Adipose tissue (tissue), 3 donors: ENCODE results near the gene MAPT. TPM values are rescaled to one million over a fixed set of nuclear protein-coding genes. Genes with fewer than 3 reads are reported as not detected.

ENCODE experiments used
- H3K27ac ChIP-seq: one replicate; pipeline ENCODE4 v1.5.1; 2013; ENCODE audit warnings: low read depth, low read length
- WGBS, 3 donors: extraction: QIAGEN DNeasy Blood & Tissue Kit; methylation state at CpG; one replicate each; pipeline ENCODE4 v1.1.7; 2013; 5-methylcytosine and 5-hydroxymethylcytosine counted together
- polyA plus RNA-seq, 3 donors: library from polyadenylated mRNA; stranded (reverse); fragments of 200-250 nt; gene quantifications; one replicate each; pipeline ENCODE4 v1.2.3, GENCODE V29; 2013
- donor health status: healthy with polysubstance abuse.
- donor health status: Bipolar disorder and iron deficiency.
- donor health status: healthy.

Gene MAPT
- polyA plus RNA-seq, 3 donors = 1.5 to 7.8 (median 4.6) TPM

- no peak overlapping the region for H3K27ac ChIP-seq
- 85 to 88% (median 86%) methylated on average over 9 of the region's 9 CpGs for WGBS, 3 donors
Observed at GRCh38 chr17:45958994-45959665, 64.8 kb downstream of the MAPT start.

GRCh38 chr17:45960311-45960710, 66.0 kb downstream of the MAPT start:
- WGBS, 3 donors = 74 to 84% (median 78%) methylated on average over 4 of the region's 4 CpGs
- no peak overlapping the region for H3K27ac ChIP-seq

DNA sequence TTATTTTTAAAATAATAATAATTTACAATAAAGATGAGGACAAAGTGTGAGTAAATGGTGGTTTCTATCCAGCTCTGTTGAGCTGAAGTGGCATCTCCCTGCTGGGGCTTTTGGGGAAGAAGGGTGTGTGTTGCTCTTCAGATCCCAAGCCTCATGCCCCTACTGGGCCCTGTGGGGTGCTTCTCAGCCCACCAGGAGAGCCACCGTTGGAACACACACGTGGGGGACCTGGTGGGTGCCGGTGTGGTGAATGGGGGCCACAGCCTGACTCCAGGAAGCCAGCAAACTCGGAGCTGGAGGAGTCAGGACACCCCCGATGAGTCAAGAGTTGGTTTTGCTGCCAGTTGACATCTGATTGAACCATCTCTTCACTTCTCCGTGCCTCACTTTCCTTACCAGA, 66.9 kb downstream of the MAPT start:
- H3K27ac ChIP-seq = no peak overlapping the region
- WGBS, 3 donors = 73 to 79% (median 75%) methylated on average over 6 of the region's 6 CpGs

- no peak overlapping the region for H3K27ac ChIP-seq
- WGBS, 3 donors = 89 to 93% (median 91%) methylated on average over 12 of the region's 12 CpGs
Observed at GRCh38 chr17:45962221-45962972, 68.0 kb downstream of the MAPT start.

- no peak overlapping the region for H3K27ac ChIP-seq
- WGBS, 3 donors = 88 to 90% (median 89%) methylated on average over 5 of the region's 5 CpGs
Observed at GRCh38 chr17:45963283-45963682, 68.9 kb downstream of the MAPT start.

GRCh38 chr17:45963889-45964288, 69.5 kb downstream of the MAPT start:
- no peak overlapping the region for H3K27ac ChIP-seq
- WGBS, 3 donors = 66 to 70% (median 68%) methylated on average over 5 of the region's 5 CpGs

- WGBS, 3 donors = 90 to 92% (median 91%) methylated on average over 4 of the region's 4 CpGs
Observed at GRCh38 chr17:45964634-45965033, 70.3 kb downstream of the MAPT start.

DNA sequence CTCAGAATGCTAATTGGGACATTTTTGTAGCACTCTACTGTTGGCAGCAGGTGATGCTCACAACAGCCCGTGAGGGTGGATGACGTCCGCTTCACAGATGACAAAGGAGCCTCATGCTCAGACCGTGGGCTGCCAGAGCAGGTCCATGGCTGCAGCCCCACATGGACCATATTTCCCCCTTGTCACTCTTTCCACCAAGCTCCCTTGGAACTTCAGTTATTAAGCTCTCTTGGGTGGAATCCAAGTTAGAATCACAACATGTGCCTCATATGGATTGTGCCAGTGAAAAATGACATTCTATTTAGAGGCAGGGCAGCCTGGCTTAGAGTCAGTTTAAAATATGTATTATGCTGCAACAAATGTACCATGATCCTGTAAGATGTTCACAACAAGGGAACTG, 71.5 kb downstream of the MAPT start:
- H3K27ac ChIP-seq = no peak overlapping the region
- WGBS, 3 donors = 48 to 81% (median 75%) methylated on average over 4 of the region's 4 CpGs

More at GRCh38 chr17:45964634-45965033, 70.3 kb downstream of the MAPT start:
- H3K27ac ChIP-seq = no peak overlapping the region

DNA sequence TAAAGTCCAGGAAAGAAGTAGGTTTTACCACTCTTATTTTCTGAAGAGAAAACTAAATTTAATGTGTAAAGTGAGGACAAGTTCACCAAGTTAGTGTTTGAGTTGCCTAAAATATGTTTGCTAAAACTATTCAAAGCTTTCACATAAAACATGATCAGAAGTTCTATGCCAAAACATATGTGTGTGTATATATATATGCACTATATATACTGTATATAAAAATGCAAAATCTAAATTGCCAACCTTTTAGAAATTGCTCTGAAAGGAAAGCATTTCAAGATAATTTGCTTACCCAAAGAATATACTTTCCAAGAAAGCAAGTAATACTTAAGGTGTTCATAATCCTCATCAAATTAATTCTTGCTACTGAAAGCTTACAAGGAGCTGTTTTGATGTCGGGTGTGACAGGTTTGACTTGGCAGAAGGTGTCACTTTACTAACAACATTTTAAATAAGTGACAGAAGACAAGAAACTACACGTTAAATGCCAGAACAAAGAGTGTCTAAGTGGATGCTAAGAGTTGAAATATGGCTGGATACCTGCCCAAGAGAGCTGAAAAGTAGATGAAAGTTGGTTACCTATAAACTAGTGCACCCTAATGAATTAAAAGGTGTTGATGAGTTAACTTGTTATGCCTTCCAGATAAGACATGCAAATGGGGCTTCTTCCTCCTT, 72.4 kb downstream of the MAPT start:
- 44 to 66% (median 62%) methylated on average over 2 of the region's 2 CpGs for WGBS, 3 donors
- H3K27ac ChIP-seq = no peak overlapping the region

GRCh38 chr17:45967378-45967777, 73.0 kb downstream of the MAPT start:
- WGBS, 3 donors = 90 to 91% (median 91%) methylated on average over 5 of the region's 5 CpGs
- H3K27ac ChIP-seq = no peak overlapping the region

- H3K27ac ChIP-seq = no peak overlapping the region
- 69 to 88% (median 78%) methylated on average over 2 of the region's 2 CpGs for WGBS, 3 donors
Observed at GRCh38 chr17:45968732-45969131, 74.4 kb downstream of the MAPT start.

DNA sequence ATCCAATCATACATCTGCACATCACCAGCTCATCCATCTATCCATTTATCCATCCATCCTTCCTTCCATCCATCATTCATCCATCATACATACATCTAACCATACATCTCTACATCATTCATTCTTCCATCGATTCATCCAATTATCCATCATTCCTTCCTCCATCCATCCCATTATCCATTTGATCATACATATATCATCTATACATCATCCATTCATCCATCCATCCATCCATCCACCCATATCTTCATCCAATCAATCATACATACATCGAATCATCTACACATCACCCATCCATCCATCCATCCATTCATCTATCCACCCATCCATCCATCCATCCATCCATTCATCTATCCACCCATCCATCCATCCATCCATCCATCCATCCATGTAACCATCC, 75.4 kb downstream of the MAPT start:
- no peak overlapping the region for H3K27ac ChIP-seq
- WGBS, 3 donors = 80 to 91% (median 85%) methylated on average over 2 of the region's 2 CpGs

DNA sequence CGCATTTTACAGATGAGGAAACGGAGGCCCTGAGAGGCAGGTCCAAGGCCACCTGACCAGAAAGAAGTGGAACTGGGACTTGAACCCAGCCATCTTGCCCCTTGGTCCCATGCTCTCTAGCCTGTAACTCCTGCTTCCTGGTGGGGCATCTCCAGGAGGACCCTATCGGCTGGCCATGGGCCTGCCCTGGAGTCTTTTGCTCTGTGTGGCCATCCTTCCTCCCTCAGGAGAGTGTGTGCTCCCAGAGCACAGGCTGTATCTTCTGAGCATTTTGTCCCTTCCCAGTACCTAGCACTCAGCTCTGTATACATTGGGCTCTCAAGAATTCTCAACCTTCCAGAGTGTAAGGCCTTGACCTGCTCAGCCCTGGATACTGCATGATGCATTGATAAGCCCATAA, 76.3 kb downstream of the MAPT start:
- no peak overlapping the region for H3K27ac ChIP-seq
- WGBS, 3 donors = 94 to 96% (median 96%) methylated on average over 3 of the region's 3 CpGs

DNA sequence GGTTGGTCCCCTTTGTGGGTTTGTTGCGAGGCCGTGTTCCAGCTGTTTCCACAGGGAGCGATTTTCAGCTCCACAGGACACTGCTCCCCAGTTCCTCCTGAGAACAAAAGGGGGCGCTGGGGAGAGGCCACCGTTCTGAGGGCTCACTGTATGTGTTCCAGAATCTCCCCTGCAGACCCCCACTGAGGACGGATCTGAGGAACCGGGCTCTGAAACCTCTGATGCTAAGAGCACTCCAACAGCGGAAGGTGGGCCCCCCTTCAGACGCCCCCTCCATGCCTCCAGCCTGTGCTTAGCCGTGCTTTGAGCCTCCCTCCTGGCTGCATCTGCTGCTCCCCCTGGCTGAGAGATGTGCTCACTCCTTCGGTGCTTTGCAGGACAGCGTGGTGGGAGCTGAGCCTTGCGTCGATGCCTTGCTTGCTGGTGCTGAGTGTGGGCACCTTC, 77.4 kb downstream of the MAPT start:
- no peak overlapping the region for H3K27ac ChIP-seq
- WGBS, 3 donors = 45 to 49% (median 48%) methylated on average over 14 of the region's 14 CpGs

- no peak overlapping the region for H3K27ac ChIP-seq
- 88 to 92% (median 91%) methylated on average over 3 of the region's 3 CpGs for WGBS, 3 donors
Observed at GRCh38 chr17:45972531-45972930, 78.2 kb downstream of the MAPT start.

- no peak overlapping the region for H3K27ac ChIP-seq
- WGBS, 3 donors = 57 to 77% (median 75%) methylated on average over 12 of the region's 12 CpGs
Observed at GRCh38 chr17:45973099-45973780, 78.9 kb downstream of the MAPT start.

DNA sequence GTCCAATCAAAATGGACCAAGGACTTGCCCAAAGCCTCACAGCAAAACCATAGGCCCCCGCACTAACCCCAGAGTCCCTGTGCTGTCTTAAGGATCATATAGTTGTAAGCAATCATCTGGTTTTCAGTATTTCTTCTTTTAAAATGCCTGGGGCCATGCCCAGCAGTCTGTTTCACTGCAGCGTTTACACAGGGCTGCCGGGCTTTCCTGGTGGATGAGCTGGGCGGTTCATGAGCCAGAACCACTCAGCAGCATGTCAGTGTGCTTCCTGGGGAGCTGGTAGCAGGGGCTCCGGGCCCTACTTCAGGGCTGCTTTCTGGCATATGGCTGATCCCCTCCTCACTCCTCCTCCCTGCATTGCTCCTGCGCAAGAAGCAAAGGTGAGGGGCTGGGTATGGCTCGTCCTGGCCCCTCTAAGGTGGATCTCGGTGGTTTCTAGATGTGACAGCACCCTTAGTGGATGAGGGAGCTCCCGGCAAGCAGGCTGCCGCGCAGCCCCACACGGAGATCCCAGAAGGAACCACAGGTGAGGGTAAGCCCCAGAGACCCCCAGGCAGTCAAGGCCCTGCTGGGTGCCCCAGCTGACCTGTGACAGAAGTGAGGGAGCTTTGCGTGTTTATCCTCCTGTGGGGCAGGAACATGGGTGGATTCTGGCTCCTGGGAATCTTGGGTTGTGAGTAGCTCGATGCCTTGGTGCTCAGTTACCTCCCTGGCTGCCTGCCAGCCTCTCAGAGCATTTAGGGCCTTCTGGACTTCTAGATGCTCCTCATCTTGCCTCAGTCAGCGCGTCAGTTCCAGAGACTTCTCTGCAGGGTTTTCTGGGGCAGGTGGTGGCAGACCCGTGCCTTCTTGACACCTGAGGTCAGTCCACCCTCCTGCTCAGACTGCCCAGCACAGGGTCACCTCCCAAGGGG, 79.8 kb downstream of the MAPT start:
- 80 to 88% (median 86%) methylated on average over 17 of the region's 17 CpGs for WGBS, 3 donors
- no peak overlapping the region for H3K27ac ChIP-seq
